ENCODE data around the gene TOMT.

DNA sequence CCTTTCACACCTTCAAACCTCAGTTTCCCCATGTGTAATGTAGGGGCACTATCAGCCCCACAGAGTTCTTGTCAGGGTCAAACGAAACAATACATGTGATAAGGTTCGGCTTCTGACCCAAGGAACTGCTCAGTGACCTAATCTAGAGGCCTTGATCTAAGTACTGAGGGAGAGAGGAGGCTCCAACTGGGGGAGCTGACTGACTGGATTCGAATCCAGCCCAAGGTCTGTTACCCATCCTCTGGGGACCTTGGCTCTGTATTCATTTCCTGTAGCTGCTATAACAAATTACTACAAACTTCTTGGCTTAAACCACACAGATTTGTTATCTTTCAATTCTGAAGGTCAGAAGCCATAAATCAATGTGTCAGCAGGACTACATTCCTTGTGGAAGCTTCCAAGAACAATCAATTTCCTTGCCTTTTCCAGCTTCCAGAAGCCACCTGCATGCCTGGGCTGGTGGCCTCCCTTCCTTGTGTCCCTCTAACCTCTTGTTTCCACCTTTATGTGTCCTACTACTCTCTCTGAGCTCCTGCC, 17.5 kb downstream of the TOMT start:
- TF ChIP-seq, protein P1, sequence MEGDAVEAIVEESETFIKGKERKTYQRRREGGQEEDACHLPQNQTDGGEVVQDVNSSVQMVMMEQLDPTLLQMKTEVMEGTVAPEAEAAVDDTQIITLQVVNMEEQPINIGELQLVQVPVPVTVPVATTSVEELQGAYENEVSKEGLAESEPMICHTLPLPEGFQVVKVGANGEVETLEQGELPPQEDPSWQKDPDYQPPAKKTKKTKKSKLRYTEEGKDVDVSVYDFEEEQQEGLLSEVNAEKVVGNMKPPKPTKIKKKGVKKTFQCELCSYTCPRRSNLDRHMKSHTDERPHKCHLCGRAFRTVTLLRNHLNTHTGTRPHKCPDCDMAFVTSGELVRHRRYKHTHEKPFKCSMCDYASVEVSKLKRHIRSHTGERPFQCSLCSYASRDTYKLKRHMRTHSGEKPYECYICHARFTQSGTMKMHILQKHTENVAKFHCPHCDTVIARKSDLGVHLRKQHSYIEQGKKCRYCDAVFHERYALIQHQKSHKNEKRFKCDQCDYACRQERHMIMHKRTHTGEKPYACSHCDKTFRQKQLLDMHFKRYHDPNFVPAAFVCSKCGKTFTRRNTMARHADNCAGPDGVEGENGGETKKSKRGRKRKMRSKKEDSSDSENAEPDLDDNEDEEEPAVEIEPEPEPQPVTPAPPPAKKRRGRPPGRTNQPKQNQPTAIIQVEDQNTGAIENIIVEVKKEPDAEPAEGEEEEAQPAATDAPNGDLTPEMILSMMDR (IDR thresholded peaks at IDR 0.05), result no peak
- TF ChIP-seq POLR2A (IDR thresholded peaks at IDR 0.05), result no peak

Data from heart left ventricle (tissue), 13 donors.